SK-N-MC (cell line): Measurements from ENCODE around the gene CPNE5.

Experiments used
- EZH2 ChIP-seq: fragments of 200-600 bp; sonication (generic); IDR thresholded peaks from one replicate; pipeline ENCODE4 v1.6.1; 2017; ENCODE audit warnings: antibody characterized with exemption
- FOXP2 ChIP-seq: optimal IDR thresholded peaks from 2 replicates; pipeline ENCODE3; 2011; ENCODE audit warnings: mild to moderate bottlenecking, moderate library complexity; ENCODE audit not compliant: insufficient read depth; ENCODE audit errors: extremely low read length, control extremely low read depth
- POLR2AphosphoS5 ChIP-seq: IDR thresholded peaks from 2 replicates; pipeline ENCODE4 v1.6.1; 2012; ENCODE audit warnings: mild to moderate bottlenecking, low read depth, low read length, borderline replicate concordance

DNA sequence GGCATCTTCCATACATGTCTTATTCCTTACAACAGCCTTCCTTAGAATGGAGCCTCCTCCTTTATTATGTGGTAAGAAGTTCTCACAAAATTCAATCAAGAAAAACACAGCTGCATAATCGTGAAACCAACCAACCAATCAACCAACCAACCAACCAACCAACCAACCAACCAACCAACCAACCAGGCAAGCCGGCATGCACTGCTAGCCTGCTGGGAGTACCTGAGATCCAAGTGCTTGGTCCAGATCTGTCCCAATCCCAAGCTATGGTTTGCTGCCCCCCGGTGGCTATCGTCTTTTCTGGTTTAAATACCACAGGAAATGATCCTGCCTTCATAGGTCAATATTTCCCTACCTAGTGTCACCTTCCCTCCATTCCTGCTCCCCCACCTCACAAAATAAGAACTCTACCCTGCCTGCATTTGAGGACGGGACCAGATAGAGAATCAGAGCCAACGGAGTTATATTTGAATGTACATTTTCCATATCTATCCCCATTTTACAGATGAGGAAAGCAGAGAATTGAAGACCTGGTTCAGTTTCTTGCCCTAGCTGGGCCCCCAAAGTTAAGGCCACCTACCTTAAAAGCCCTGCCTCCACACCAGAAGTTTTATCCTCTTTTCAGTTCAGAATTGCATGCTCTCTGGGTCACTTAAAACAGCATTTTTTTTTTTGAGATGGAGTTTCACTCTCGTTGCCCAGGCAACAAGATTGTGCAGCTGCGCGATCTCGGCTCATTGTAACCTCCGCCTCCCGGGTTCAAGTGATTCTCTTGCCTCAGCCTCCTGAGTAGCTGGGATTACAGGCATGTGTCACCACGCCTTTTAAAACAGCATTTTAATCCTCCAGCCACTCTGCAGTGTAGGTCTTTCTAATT lies 114.5 kb downstream of the CPNE5 start:
- no peak for TF ChIP-seq POLR2AphosphoS5
- no peak for TF ChIP-seq EZH2
- TF ChIP-seq FOXP2: no peak
